AML-193 (cell line): ENCODE results near the gene NKX6-2.
"Not testable (repeated sequence)": the region's sequence is repeated elsewhere in the genome, so short reads cannot be mapped to it uniquely, and the experiment has no call there.

ENCODE experiments used
- DNase-seq, 2 experiments: peaks; one replicate each; lab custom pipeline; 2025; lab: John Stamatoyannopoulos, UW

Gene NKX6-2

DNA sequence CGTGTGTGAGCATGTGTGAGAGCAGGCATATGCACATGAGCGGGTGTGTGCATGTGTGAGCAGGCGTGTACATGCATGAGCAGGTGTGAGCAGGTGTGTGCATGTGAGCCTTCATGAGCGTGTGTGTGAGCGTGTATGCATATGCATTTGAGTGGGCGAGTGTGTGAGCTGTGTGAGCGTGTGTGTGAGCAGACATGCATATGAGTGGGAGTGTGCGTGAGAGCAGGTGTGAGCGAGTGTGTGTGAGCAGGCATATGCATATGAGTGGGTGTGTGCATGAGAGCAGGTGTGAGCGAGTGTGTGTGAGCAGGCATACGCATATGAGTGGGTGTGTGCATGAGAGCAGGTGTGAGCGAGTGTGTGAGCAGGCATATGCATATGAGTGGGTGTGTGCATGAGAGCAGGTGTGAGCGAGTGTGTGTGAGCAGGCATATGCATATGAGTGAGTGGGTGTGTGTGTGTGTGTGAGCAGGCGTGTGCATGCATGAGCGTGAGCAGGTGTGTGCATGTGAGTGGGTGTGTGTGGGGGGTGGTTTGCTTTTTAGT is 30.7 kb downstream of the NKX6-2 start:
- no peak for DNase-seq

DNA sequence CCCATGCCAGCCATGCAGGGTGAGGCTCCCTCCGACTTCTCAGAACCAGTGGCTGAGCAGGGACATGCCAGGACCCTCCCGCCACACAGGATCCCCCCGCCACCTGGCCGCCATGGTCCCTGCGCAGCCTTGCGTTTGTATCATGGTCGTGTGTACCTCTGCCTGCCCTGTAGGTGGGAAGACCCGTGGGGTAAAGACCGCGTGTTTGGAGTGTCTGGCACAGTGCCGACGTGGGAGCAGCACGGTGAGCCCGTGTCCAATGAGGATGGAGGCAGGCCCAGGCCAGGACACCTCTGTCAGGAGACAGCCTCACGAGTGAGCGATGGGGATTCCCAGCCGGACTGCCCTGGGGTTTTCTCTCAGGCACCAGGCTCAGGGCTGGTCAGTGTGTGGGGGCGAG is 31.9 kb downstream of the NKX6-2 start:
- DNase-seq: no peak

DNA sequence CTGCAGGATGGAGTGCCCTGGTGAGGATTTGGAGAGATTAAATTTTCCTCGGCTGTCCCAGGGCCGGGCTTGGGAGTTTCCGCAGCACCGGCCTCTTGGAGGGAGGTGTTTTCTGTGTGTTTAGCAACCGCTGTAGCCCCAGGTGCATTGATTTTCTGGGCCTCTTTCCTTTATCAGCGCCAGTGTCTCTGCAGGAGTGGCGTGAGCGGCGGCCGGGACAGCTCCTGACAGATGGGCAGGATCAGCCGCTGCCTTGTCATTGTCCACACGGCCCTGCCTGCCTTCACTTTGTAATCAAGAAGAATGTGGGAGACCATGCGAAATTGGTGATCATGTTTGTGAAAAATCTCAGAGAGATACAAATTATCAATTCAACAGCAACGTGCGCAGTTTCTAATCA is 32.4 kb downstream of the NKX6-2 start:
- DNase-seq: no peak

DNA sequence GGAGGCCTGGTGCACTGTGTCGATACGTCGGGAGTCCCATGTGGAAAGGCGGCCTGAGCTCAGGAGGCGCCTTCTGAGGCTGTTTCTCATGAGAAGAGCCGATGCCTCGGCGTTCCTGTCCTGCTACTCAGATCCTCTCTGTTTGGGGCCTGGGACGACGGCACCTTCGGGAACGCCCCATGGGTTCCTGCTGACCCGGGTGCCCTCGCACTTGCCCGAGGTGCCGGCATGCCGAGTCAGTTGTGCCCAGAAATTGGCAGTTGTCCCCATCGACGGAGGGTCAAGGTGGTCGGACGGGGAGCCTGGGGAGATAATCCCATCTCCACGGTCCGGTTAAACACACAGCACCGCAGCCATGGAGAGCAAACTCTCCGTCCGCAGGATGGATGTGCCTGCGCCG is 33.0 kb downstream of the NKX6-2 start:
- DNase-seq: no peak

DNA sequence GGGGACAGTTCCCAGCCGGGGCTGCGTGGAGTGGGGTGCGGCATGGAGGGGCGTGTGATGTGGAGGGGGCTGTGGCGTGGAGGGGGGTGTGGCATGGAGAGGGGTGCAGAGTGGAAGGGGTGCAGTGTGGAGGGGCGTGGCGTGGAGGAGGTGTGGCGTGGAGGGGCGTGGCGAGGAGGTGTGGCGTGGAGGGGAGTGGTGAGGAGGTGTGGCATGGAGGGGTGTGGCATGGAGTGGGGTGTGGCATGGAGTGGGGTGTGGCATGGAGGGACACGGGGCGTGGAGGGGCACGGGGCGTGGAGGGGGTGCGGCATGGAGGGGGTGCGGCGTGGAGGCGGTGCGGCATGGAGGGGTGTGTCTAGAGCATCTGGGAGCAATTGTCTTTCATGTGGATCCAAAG is 33.6 kb downstream of the NKX6-2 start:
- DNase-seq: no peak

DNA sequence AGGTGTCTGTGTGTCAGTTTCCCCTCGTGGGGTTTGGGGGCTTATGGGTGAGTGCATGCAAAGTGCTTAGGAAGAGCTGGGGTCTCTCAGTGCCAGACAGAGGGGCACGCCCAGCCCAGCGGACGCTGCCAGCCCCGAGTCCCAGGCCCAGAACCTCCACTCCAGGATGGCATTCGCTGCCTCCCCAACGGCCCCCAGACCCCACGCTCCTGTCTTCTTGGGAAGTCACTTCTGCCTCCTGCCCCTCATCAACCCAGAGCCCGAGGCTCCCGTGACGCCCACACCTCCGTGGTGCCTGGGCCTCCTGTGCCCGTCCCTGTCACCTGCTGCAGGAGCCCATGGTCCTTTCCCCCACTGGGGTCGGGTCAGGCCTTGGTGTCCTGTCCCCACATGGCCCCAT is 35.0 kb downstream of the NKX6-2 start:
- DNase-seq: no peak

DNA sequence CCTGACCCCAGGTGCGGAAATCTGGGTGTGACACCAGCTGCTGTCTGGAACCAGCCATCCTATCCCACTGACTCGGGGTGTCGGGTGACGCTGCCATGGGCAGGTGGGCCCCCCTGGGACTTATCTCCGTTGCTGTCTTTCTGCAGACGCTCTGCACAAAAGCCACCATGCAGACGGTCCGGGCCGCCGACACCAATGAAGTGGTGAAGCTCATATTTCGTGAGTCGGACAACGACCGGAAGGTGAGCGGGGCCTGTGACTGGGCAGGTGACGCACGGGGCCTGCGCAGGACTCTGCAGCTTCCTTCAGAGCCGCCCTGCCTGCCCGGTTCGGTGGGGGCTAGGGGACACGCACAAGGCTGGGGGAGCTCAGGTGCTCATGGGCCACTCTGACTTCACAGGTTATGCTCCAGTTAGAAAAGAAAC is 36.6 kb downstream of the NKX6-2 start:
- no peak for DNase-seq

DNA sequence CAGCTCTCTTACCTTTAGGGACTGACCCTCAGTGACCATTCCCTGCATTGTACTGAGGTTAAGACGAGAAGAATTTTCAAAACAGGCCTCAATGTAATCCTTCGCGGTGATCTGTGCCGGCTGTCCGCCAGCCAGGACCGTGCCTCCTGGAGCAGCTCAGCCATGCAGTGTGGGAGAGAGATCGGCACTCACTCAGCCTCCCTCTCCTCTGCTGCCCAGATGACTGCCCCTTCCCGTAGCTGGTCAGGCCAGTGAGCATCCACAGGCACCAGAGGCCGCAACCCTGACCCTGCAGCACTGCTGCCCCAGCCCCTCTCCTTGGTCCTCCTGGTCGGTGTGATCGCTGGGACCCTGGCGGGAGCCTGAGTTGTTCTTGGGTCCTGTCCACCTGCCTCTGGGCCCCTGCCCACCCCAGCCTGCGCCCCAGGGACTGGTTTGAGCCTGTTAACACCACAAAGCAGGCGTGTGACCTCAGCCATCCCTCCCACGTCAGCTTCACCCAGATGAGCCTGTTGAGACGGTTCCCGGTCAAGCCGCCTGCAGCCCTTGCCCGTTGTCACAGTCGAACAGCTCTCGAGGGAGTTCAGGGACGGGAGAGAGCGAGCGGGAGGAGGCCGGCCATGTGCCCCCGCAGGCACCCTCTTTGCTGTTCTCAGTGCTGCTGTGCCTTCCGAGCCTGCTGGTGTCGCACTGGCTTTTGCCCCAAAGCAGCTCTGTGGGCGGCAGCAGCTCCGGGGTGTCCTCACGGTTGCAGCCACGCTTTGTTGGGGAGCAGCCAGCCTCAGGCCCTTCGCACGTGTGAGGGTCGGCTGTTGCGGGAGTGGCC is 37.2 kb downstream of the NKX6-2 start:
- no peak for DNase-seq

DNA sequence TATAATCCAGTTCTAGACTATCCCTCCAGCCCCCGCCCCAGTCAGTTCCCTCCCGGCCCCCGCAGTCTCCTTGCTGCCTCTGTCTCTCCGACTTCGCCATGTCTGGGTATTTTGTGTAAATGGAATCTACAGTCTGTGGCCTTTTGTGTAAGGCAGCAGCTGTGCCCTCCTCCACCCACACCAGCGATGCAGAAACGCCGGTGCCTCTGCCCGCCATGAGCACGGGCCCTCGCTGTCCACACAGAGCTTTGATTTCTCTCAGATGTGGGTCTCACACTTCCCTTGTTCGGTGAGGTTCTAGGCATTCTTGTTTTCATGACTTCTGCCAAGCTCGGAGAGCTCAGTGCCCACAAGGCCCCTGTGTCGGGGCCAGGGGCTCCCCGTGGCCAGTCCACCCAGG is 37.8 kb downstream of the NKX6-2 start:
- DNase-seq: no peak

DNA sequence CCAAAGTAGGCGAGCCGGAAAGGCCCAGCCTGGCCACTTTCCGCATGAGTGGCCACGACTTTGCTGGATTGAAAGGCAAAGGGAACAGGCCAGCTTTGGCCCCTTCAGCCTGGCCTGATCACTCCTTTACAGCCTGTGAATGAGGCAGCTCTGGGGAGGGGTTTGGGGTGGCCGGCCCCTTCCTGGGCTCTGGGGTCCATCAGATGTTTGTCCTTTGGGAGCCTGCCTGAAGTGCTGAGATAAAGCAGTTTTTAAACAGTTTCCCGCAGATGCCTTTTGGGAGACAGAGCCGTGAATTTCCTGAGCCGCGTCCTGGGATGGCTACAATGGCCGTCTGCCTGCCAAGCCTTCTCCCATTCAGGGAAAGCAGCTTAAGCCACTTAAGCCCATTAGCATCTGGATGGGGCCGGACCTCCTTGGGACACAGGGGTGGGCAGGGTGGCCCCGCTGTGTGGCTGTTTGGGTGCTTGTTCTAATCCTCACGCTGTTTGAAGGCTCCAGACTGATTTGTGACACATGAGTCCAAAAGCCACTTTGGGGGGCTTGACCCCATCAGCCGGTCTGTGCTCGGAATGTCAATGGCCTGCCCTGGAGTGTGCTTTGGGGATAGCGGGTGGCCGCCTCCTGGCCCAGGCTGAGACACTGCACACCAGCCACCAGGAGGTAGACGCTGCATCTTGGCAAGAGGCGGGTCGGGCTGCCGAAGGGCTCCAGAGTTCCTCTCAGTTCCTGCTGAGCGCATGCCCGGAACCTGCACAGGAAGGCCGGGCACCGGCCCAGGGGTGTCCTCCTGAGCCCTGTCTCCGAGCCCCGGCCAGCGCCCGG is 38.9 kb downstream of the NKX6-2 start:
- no peak for DNase-seq

DNA sequence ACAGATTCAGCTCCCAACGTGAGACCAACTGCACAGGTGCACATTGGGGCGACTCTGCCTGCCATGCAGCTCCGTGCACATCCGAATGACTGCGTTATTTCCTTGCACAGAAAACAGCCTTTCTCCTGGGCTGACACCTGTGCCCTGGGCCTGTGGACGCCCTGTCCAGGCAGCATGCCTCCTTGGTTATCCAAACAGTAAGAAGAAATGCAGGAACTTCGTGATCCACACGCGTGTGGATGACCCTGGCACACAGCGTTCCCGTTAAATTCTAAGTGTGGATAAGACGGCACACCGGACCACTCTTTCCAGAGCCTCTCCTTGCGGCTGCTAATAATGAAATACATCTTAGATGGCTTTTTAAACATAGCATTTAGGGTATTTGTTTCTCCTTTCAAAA is 39.6 kb downstream of the NKX6-2 start:
- DNase-seq: no peak

DNA sequence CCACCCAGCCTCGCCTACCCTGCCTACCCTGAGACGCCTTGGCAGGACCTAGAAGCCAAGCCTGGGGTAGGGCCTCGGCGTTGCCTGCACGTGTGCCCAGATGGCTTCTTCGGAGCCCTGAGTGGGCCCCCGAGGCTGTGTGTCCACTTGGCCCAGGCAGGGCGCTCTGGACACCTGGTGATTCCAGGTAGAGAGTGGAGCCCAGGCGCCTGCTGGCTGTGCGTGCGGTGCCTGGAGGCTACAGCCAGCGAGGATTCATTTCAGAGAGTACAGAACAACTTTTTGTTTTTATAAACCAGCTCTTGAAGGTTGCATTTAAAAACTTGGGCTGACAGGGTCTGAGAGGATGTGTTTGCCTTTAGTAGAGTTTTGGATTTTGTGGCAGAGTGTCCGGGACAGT is 40.0 kb downstream of the NKX6-2 start:
- no peak for DNase-seq

DNA sequence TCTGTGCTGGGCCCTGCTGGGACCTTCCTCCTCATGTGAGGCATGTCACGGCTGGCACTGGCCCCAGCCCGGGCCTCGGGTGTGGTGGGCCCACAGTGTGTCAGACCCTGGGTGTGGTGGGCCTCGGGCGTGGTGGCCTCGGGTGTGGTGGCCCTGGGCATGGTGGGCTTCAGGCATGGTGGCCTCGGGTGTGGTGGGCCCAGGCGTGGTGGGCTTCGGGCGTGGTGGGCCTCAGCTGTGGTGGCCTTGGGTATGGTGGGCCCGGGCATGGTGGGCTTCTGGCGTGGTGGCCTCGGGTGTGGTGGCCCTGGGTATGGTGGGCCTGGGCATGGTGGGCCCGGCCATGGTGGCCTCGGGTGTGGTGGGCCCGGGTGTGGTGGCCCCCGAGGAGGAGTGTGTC is 40.4 kb downstream of the NKX6-2 start:
- DNase-seq: no peak

DNA sequence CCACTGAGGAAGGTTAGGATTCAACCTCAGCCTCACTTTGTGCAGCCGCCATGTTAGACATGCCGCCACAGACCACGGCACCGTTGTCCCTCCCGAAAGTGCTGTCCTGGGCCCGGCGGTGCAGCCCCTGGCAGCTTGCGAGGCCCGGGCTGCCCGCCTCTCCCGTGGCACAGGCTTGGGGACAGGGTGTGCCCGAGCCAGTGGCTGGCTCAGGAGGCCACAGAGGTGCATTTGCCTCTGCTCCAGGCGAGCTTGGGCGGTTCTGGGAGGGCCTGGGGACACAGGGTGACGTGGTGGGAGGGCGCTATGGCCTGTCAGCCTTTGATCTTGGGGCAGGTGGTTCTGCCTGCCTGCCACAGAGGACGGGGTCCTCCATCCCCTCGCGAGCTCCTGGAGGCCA is 41.1 kb downstream of the NKX6-2 start:
- no peak for DNase-seq

DNA sequence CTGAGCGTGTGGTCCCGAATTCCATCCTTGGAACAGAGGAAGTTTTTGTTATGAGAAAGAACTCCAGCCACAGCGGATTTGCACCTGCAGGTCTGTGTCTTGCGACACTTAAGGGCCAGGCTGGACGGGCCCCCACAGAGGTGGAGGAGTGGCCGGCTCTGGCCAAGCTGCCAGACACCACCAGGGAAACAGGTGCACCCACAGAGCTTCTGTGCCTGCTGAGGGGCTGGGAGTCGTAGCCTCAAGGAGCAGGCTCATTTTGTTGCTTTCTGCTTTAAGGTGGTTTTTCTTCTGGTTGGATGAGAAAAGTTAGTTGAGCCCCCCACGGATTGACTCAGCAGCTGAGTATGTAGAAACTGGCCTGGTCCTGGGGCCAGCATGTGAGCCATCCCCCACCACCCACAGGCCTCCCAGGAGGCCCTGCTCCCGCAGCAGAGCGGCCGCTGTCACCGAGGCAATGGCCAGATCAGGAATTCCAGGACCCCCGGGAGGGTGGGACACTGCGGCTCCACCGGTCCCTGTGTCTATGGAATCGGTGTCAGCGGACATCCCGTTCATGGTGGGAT is 41.9 kb downstream of the NKX6-2 start:
- no peak for DNase-seq

DNA sequence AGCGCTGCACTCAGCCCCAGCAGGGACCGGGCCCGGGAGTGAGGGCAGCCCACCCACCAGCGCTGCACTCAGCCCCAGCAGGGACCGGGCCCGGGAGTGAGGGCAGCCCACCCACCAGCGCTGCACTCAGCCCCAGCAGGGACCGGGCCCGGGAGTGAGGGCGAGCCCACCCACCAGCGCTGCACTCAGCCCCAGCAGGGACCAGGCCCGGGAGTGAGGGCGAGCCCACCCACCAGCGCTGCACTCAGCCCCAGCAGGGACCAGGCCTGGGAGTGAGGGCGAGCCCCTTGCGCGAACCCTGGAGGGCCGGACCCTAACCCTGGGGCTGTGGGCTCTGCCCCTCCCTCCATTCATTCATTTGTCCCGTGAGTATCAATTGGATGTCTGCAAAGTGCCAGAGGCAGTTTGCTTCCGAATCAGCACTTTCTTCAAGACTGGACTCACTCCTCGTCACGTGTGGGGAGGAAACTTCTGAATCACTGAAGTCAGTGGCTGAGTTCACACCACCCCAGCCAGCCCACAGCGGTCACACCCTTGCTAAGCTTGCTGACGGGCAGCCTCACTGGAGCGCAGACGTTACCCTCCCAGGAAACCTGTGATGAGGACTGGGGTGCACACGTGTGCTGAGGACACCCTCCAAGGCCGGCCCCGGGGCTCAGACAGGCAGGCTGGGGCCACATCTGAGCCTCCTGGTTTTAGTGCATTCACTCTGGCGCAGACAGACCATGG is 42.6 kb downstream of the NKX6-2 start:
- DNase-seq: not testable (repeated sequence)

DNA sequence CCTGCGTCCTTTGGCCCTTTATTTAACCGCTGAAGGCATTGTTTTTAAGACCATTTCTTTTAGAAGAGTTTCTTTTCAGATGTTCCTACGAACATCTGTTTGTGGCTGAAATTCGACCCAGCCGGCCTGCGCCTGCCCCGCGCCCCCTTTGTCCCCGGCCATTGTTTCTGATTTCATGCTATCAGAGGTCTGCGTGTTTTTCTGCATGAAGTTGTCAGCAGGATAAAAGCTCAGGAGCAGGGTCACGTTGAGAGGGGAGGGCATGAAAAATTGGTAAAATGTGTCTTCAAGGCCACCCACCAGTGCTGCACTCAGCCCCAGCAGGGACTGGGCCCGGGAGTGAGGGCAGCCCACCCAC is 43.1 kb downstream of the NKX6-2 start:
- no peak for DNase-seq

DNA sequence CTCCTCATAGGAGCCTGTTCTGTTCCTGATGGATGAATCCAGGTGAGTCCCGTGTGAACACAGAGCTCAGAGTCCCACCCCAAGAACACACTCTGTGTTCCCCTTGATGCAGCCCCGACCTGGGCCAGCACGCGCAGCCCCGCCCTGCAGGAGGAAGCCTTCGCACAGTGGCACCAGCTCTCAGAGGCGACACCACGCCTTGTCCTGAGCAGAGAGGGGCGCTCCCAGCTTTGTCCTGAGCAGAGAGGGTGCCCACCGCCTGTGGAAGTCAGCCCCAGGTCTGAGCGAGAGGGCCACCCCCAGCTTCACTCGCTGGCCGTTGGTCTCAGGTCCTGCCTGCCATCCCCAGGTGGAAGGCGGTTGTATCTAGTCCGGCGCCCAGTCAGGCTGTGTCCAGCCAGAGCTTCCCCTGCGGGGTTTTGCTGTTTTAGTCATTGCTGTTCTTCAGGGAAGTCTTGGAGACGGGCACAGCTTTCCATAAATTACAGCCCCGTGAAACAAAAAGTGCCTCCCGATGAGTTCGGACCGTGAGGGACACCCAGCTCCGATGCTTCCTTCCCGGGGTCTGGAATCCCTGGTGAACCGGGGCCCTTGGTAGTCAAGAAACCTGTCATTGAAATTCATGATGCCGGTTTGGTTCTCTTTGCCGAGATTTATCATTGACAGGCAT is 43.6 kb downstream of the NKX6-2 start:
- DNase-seq: no peak

DNA sequence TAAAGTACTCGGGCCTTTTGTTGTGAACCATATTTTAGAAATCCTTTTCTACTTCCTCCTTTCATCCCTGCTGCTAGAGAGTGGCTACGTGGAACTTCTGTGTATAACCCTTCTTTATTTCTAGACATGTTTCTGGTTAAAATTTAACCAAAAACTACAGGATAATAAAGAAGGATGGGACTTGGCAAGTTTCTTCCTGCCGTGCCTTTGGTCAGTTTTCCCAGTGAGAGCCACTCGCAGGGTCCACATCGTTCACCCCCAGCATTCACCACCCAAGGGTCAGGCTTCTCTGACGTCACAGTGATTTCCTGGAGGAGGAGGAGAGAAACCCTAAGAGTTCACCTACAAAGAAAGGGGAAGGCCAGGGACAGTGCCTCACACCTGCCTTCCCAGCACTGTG is 45.4 kb downstream of the NKX6-2 start:
- DNase-seq: no peak

DNA sequence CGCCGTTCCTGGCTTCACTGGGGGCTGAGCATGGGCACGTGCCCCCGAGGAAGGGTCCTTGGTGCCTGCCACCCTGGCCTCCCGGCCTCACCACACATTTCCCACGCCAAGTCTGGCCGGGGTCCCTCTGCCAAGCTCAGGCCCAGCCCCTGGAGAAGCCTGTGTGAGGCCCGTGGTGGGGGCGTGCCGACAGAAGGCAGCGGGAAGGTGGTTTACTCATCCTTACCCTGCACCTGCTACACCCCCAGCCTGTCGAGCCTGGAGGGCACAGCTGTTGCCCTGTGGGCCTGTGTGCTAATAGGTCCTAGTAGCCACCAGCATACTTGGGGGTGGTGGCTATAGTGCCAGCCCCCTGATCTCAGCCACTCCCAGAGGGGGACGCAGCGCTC is 46.7 kb downstream of the NKX6-2 start:
- no peak for DNase-seq

DNA sequence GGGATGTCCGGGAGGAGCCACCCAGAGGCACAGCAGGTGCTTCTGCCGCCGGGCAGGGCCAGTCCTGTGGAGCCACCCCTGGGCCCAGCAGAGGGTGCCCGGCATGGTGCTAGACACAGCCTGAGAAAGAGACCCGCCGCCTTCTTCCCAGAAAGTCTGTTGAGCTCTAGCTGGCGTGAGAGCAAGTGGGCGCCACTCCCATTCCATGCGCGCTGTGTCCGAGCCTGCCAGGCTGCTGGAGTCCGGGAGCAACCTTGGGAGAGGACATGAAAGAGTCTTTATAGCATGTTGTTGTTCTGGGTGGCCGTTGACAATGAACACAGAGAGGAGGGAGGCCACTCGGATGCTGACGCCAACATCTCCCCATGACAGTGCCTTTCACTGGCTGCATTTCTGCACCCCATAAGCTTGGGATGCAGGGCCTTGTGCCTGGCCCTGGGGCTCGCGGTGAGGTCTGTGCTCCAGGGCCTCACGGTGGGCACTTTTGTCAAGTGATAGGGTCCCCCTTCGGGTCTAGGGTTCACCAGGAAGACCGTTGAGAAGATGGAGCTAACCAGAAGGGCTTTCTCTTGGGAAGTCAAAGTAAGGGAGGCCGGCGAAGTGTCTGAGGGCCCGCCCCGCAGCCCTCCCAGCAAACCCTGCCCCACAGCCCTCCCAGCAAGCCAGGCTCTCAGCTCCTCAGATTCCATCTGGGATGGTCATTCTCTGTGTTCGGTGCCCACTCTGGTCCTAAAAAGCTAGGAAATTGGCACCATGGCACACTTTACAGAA is 47.3 kb downstream of the NKX6-2 start:
- DNase-seq: no peak
